ENCODE results near the gene MTSS2.
"Not testable (repeated sequence)": the region's sequence is repeated elsewhere in the genome, so short reads cannot be mapped to it uniquely, and the experiment has no call there.

Gene MTSS2

GRCh38 chr16:70685061-70685937 is 554 bp downstream of the MTSS2 start:
- DNase-seq = no peak

- no peak for DNase-seq
These were observed 1.4 kb downstream of the MTSS2 start for GRCh38 chr16:70684146-70685060.

GRCh38 chr16:70683146-70683944 is 2.5 kb downstream of the MTSS2 start:
- DNase-seq = no peak

GRCh38 chr16:70682239-70683145 is 3.4 kb downstream of the MTSS2 start:
- no peak for DNase-seq

GRCh38 chr16:70681382-70682238 is 4.2 kb downstream of the MTSS2 start:
- DNase-seq = no peak

- no peak for DNase-seq
These were observed 5.1 kb downstream of the MTSS2 start for GRCh38 chr16:70680495-70681381.

GRCh38 chr16:70679671-70680494 is 6.0 kb downstream of the MTSS2 start:
- no peak for DNase-seq

- DNase-seq = no peak
These were observed 6.8 kb downstream of the MTSS2 start for GRCh38 chr16:70678898-70679670.

- DNase-seq = no peak
These were observed 7.5 kb downstream of the MTSS2 start for GRCh38 chr16:70678121-70678897.

GRCh38 chr16:70677499-70678120 is 8.2 kb downstream of the MTSS2 start:
- DNase-seq = no peak

GRCh38 chr16:70676675-70677498 is 9.0 kb downstream of the MTSS2 start:
- no peak for DNase-seq

- DNase-seq = no peak
These were observed 9.9 kb downstream of the MTSS2 start for GRCh38 chr16:70675851-70676513.

GRCh38 chr16:70674221-70675014 is 11.4 kb downstream of the MTSS2 start:
- DNase-seq = no peak

- DNase-seq = not testable (repeated sequence)
These were observed 14.9 kb downstream of the MTSS2 start for GRCh38 chr16:70670938-70671337.
